Endothelial cell of umbilical vein (primary cell): ENCODE measurements around the gene SNN. TPM values are rescaled to one million over a fixed set of nuclear protein-coding genes. Genes with fewer than 3 reads are reported as not detected.

Experiments
- Bru-seq: library from RNA; stranded (reverse); fragments of 400-500 nt; gene quantifications from one replicate; lab custom pipeline; 2021; lab: Mats Ljungman, UMichigan
- BruChase-seq, 2 experiments: library from RNA; stranded (reverse); fragments of 400-500 nt; gene quantifications; one replicate each; lab custom pipeline; 2021; lab: Mats Ljungman, UMichigan
- BruUV-seq: library from RNA; stranded (reverse); fragments of 400-500 nt; replicated peaks from 2 replicates; lab custom pipeline; 2021; lab: Mats Ljungman, UMichigan
- CTCF ChIA-PET: fragments of 300-600, 350-600 bp; sonication (Branson Sonifier 250); formaldehyde crosslinking; loops from one replicate; lab custom pipeline; 2021; ENCODE audit warnings: antibody characterized with exemption, inconsistent platforms; lab: Charles Lee
- POLR2A ChIA-PET: fragments of 300-600, 350-600 bp; sonication (Branson Sonifier 250); formaldehyde crosslinking; loops from one replicate; lab custom pipeline; 2021; ENCODE audit warnings: antibody characterized with exemption, inconsistent platforms; lab: Charles Lee
- DNase-seq: peaks from one replicate; pipeline ENCODE4 v3.0.0-alpha.2; 2011; ENCODE audit warnings: low read depth, low spot score
- FAIRE-seq: peaks from 2 replicates; lab custom pipeline; 2011; peaks lifted over from hg19 to GRCh38; lab: Jason Lieb, UNC
- H2AFZ ChIP-seq: 2 replicates; pipeline ENCODE4 v1.6.0; 2012; ENCODE audit warnings: low read depth, low read length, control low read depth, inconsistent platforms
- H3K27ac ChIP-seq: 2 replicates; pipeline ENCODE4 v1.5.1; 2011; ENCODE audit warnings: low read depth, mild to moderate bottlenecking, control low read depth, low read length, moderate library complexity; ENCODE audit not compliant: insufficient read depth
- H3K27me3 ChIP-seq, 2 experiments: 2 replicates each; pipeline versions ENCODE4 v1.6.0 to v1.6.1; 2011; ENCODE audit warnings: low read length in 2 of 2, mixed read lengths in 1 of 2; ENCODE audit not compliant: control insufficient read depth in 2 of 2, insufficient read depth in 2 of 2
- H3K36me3 ChIP-seq, 2 experiments: 2 replicates in 1 of 2; 3 replicates in 1 of 2; pipeline ENCODE4 v1.5.1; 2011; ENCODE audit warnings: low read length in 2 of 2, mild to moderate bottlenecking in 1 of 2, moderate library complexity in 1 of 2; ENCODE audit not compliant: control insufficient read depth in 2 of 2, insufficient read depth in 2 of 2; ENCODE audit errors: extremely low read depth in 1 of 2
- H3K4me1 ChIP-seq: 3 replicates; pipeline ENCODE4 v1.5.1; 2011; ENCODE audit warnings: mild to moderate bottlenecking, low read length; ENCODE audit not compliant: control insufficient read depth, insufficient read depth; ENCODE audit errors: extremely low read depth
- H3K4me2 ChIP-seq: 2 replicates; pipeline ENCODE4 v1.6.1; 2011; ENCODE audit warnings: low read length, control low read depth, mixed read lengths; ENCODE audit not compliant: insufficient read depth
- H3K4me3 ChIP-seq, 3 experiments: fragments of 200-600 bp in 1 of 3; sonication (generic), shearing (Covaris generic) in 1 of 3; replicated peaks in 1 of 3; 2 replicates each; pipeline ENCODE4 v1.5.1; 2011 to 2016; ENCODE audit warnings: control low read depth in 3 of 3, low read length in 3 of 3, mild to moderate bottlenecking in 2 of 3, inconsistent platforms in 1 of 3, low read depth in 1 of 3, moderate library complexity in 1 of 3; ENCODE audit not compliant: insufficient read depth in 1 of 3
- H3K79me2 ChIP-seq: 2 replicates; pipeline ENCODE4 v1.6.0; 2012; ENCODE audit warnings: low read length, inconsistent platforms; ENCODE audit not compliant: control insufficient read depth, insufficient read depth
- H3K9ac ChIP-seq: replicated peaks from 2 replicates; pipeline ENCODE3; 2011; ENCODE audit warnings: low read length, control low read depth; ENCODE audit not compliant: insufficient read depth; ENCODE audit errors: extremely low read depth
- H3K9me1 ChIP-seq: replicated peaks from 3 replicates; pipeline ENCODE4 v1.6.0; 2011; ENCODE audit warnings: mild to moderate bottlenecking, low read length; ENCODE audit not compliant: control insufficient read depth, insufficient read depth; ENCODE audit errors: extremely low read depth
- H3K9me3 ChIP-seq: replicated peaks from 2 replicates; pipeline ENCODE4 v1.5.1; 2012; ENCODE audit warnings: low read length, inconsistent platforms; ENCODE audit not compliant: control insufficient read depth, insufficient read depth
- H4K20me1 ChIP-seq: replicated peaks from 2 replicates; pipeline ENCODE3; 2011; ENCODE audit warnings: mild to moderate bottlenecking, low read length; ENCODE audit not compliant: control insufficient read depth, insufficient read depth; ENCODE audit errors: extremely low read depth
- CTCF ChIP-seq, 2 donors: IDR thresholded peaks; 1 replicate in 1 of 2; 2 replicates in 1 of 2; pipeline ENCODE4 v1.5.1; 2011; ENCODE audit warnings: low read length in 2 of 2, mild to moderate bottlenecking in 2 of 2, moderate library complexity in 2 of 2, control low read depth in 1 of 2, inconsistent platforms in 1 of 2, low read depth in 1 of 2; ENCODE audit not compliant: insufficient read depth in 1 of 2; ENCODE audit errors: extremely low read depth in 1 of 2
- MAX ChIP-seq: IDR thresholded peaks from 2 replicates; pipeline ENCODE4 v1.6.1; 2011; ENCODE audit not compliant: insufficient read depth, insufficient read length
- POLR2A ChIP-seq: IDR thresholded peaks from 2 replicates; pipeline ENCODE4 v1.6.1; 2012; ENCODE audit warnings: low read depth, mild to moderate bottlenecking, control low read depth, low read length
- dilution Hi-C: fragments of 300-500 bp; cut with MboI; formaldehyde crosslinking; loops from one replicate; pipeline ENCODE4 v1.15.0; 2019; ENCODE audit warnings: low sequenced_read_pairs; ENCODE audit not compliant: extremely low pct_ligation_motif_present
- intact Hi-C: fragments of 100-400 bp; cut with micrococcal nuclease; formaldehyde crosslinking; loops from one replicate; pipeline ENCODE4 v1.10.0; 2022
- long read RNA-seq: library from polyadenylated mRNA; stranded (forward); transcript quantifications from one replicate; pipeline ENCODE4 v2.0.0, GENCODE V29; 2021
- polyA minus RNA-seq, 3 experiments: library from RNA; depleted of rRNA, polyadenylated mRNA; stranded (reverse); fragments of >200 nt; gene quantifications; 1 replicate in 1 of 3; 2 replicates in 2 of 3; pipeline ENCODE4 v1.2.3, GENCODE V29; 2011
- polyA plus RNA-seq, 4 experiments: library from polyadenylated mRNA; depleted of rRNA in 3 of 4; stranded (reverse) in 3 of 4; unstranded in 1 of 4; fragments of >200 nt; gene quantifications; 2 replicates each; pipeline versions ENCODE4 v1.2.1 to v1.2.3, GENCODE V29; 2011 to 2012; ENCODE audit warnings: missing spikeins in 1 of 4
- total RNA-seq: library from RNA; stranded (reverse); gene quantifications from 2 replicates; pipeline ENCODE4 v1.2.3, GENCODE V29; 2021

The SNN gene
- 20.7 and 24.1 TPM in 2 replicates for total RNA-seq
- 17.7 and 19.1 TPM in 2 replicates for polyA plus RNA-seq
- 19.7 and 23.2 TPM in 2 replicates for polyA plus RNA-seq (2011; cell fraction: cytosol; rRNA removed)
- 10.4 and 11.3 TPM in 2 replicates for polyA plus RNA-seq (2011; cell fraction: nucleus; rRNA removed)
- polyA plus RNA-seq (2012) = 20.1 and 23.2 TPM in 2 replicates
- polyA minus RNA-seq = 19.9 and 21.0 TPM in 2 replicates
- polyA minus RNA-seq (2011; cell fraction: cytosol; rRNA and poly(A)+ RNA removed) = 1.1 TPM
- 5.2 and 6.1 TPM in 2 replicates for polyA minus RNA-seq (2011; cell fraction: nucleus; rRNA and poly(A)+ RNA removed)
- percentile 51 among the genes with signal in this experiment for Bru-seq, nascent RNA
- percentile 86 among the genes with signal in this experiment for BruChase-seq, experiment 1, labeled RNA remaining after a 6-hour chase
- percentile 78 among the genes with signal in this experiment for BruChase-seq, experiment 2, labeled RNA remaining after a 2-hour chase
- long read RNA-seq, transcript SNN-201 (2 exons, 3,312 nt) = major isoform, 73 of 117 reads
- long read RNA-seq, partial matches to known transcripts = 0 of 117 reads
- long read RNA-seq, other reads (novel, unspliced or antisense) = 44 of 117 reads

GRCh38 chr16:11667824-11668622 lies at the start of gene SNN:
TSS of gene SNN (plus strand) at chr16:11668455. CDS start at chr16:11676060, 7,605 bp downstream.
- Histone ChIP-seq H3K9ac (peak within 1 kb of the TSS; percentile 29), H3K79me2 (no peaks in the 10 kb centered on the region), H4K20me1 (no peaks in the 10 kb centered on the region), H3K4me2 (peak within 1 kb of the TSS; percentile 52), H3K27me3 (no peaks in the 10 kb centered on the region), H2AFZ (peak within 1 kb of the TSS; percentile 32), H3K4me3 (peak within 1 kb of the TSS; percentile 33 to 72 (median 42)), H3K27ac (no peak within 1 kb of the TSS), H3K36me3 (no peaks in the 10 kb centered on the region), H3K9me1 (no peaks in the 10 kb centered on the region), H3K4me1 (peaks cover 13% of the 10 kb centered on the region), H3K9me3 (no peaks in the 10 kb centered on the region)
- POLR2A ChIA-PET = no interaction called here
- peak; percentile 74 for FAIRE-seq
- BruUV-seq = no TSS peak
- intact Hi-C loops = loop anchor here (1.0 to 5.0 kb wide), 2 partner anchors 136 to 411 kb away; partner anchors contain the start of gene SOCS1
- peak; percentile 79 for DNase-seq
- dilution Hi-C loops = no loop called here
- CTCF ChIA-PET = interaction anchor here (1.1 to 2.1 kb wide), 5 partner anchors 28 to 400 kb away, joined by 3 to 7 read pairs (median 5); no protein-coding TSS in a partner anchor
- TF ChIP-seq POLR2A (peak; percentile 41), MAX (peak; percentile 68), CTCF (IDR thresholded peaks at IDR 0.05; ENCODE audit: extremely low read depth in 1 of 2, insufficient read depth in 1 of 2, low read depth in 1 of 2, low read length in 2 of 2) (no peak)
